BLaER1 treated with 17β-estradiol and CSF1 and Interleukin-3, amounts not matched to agents 10 nM and 100 nM (cell line): ENCODE data around the gene ILKAP.
A peak's percentile ranks its signal among the peaks of the same experiment; 100 is the strongest.

Source experiments
- H3K27ac ChIP-seq, 11 experiments: shearing (Covaris generic); formaldehyde crosslinking; 2 replicates each; pipeline ENCODE4 v1.8.1; 2022
- H3K27me3 ChIP-seq, 11 experiments: shearing (Covaris generic); formaldehyde crosslinking; 2 replicates each; pipeline ENCODE4 v1.8.1; 2022
- H3K36me3 ChIP-seq, 11 experiments: shearing (Covaris generic); formaldehyde crosslinking; 2 replicates each; pipeline ENCODE4 v1.8.1; 2022
- H3K4me1 ChIP-seq, 10 experiments: shearing (Covaris generic); formaldehyde crosslinking; 2 replicates each; pipeline ENCODE4 v1.8.1; 2022
- H3K4me2 ChIP-seq, 11 experiments: shearing (Covaris generic); formaldehyde crosslinking; 2 replicates each; pipeline ENCODE4 v1.8.1; 2022
- H3K4me3 ChIP-seq, 10 experiments: shearing (Covaris generic); formaldehyde crosslinking; 2 replicates each; pipeline ENCODE4 v1.8.1; 2022
- H3K9ac ChIP-seq, 11 experiments: shearing (Covaris generic); formaldehyde crosslinking; 2 replicates each; pipeline ENCODE4 v1.8.1; 2022
- H3K9me3 ChIP-seq, 11 experiments: shearing (Covaris generic); formaldehyde crosslinking; replicated peaks in 1 of 11; 2 replicates each; pipeline ENCODE4 v1.8.1; 2022
- H4K20me1 ChIP-seq, 11 experiments: shearing (Covaris generic); formaldehyde crosslinking; 2 replicates each; pipeline ENCODE4 v1.8.1; 2022
- Cebpa-rat ChIP-seq, 11 experiments: shearing (Covaris generic); IDR thresholded peaks; 2 replicates each; pipeline ENCODE4 v1.8.1; 2022

Gene ILKAP

GRCh38 chr2:238202326-238203093 is 985 bp downstream of the ILKAP start:
- Histone ChIP-seq H3K27ac (peak overlapping the region; percentile 90 to 99 (median 96)), H4K20me1 (peaks cover 49 to 59% (median 57%) of the 10 kb centered on the region in 11 experiments), H3K4me2 (peak overlapping the region; percentile 88 to 98 (median 96)), H3K4me1 (peaks cover 30 to 43% (median 31%) of the 10 kb centered on the region in 10 experiments), H3K9ac (peak overlapping the region; percentile 94 to 99 (median 98)), H3K9me3 (no peaks in the 10 kb centered on the region), H3K27me3 (no peaks in the 10 kb centered on the region), H3K4me3 (peak overlapping the region; percentile 87 to 98 (median 98)), H3K36me3 (peaks cover 0 to 38% (median 6%) of the 10 kb centered on the region in 11 experiments; a peak in 9 of 22 replicates)
- no peak for TF ChIP-seq Cebpa-rat (IDR thresholded peaks at IDR 0.05)

GRCh38 chr2:238190445-238190844 is 13.1 kb downstream of the ILKAP start:
- Histone ChIP-seq H3K4me3 (no peak overlapping the region), H3K9me3 (no peaks in the 10 kb centered on the region), H4K20me1 (peaks cover 14 to 87% (median 40%) of the 10 kb centered on the region in 11 experiments; a peak in 20 of 22 replicates), H3K27ac (peak overlapping the region in 1 of 11 experiments; percentile 20; a peak in 1 of 22 replicates), H3K9ac (no peak overlapping the region), H3K4me2 (no peak overlapping the region), H3K4me1 (peaks cover 0 to 33% (median 26%) of the 10 kb centered on the region in 10 experiments; a peak in 16 of 20 replicates), H3K36me3 (peaks cover 95 to 100% (median 99%) of the 10 kb centered on the region in 11 experiments), H3K27me3 (no peaks in the 10 kb centered on the region)
- no peak for TF ChIP-seq Cebpa-rat (IDR thresholded peaks at IDR 0.05)

GRCh38 chr2:238187618-238188548 is 15.6 kb downstream of the ILKAP start:
- Histone ChIP-seq H3K27me3 (no peaks in the 10 kb centered on the region), H4K20me1 (peaks cover 11 to 62% (median 29%) of the 10 kb centered on the region in 11 experiments; a peak in 15 of 22 replicates), H3K9me3 (no peaks in the 10 kb centered on the region), H3K9ac (peak overlapping the region in 3 of 11 experiments; percentile 30 to 54 (median 39); a peak in 3 of 22 replicates), H3K27ac (peak overlapping the region in 3 of 11 experiments; percentile 11 to 31 (median 26); a peak in 4 of 22 replicates), H3K4me2 (peak overlapping the region in 7 of 11 experiments; percentile 5 to 67 (median 59); a peak in 7 of 22 replicates), H3K4me3 (no peak overlapping the region), H3K4me1 (peaks cover 0 to 33% (median 26%) of the 10 kb centered on the region in 10 experiments; a peak in 16 of 20 replicates), H3K36me3 (peaks cover 98 to 100% (median 100%) of the 10 kb centered on the region in 11 experiments)
- TF ChIP-seq Cebpa-rat (IDR thresholded peaks at IDR 0.05) = no peak

- peaks cover 100% of the 10 kb centered on the region in 11 experiments for H3K36me3 ChIP-seq
- H4K20me1 ChIP-seq = peaks cover 0 to 55% (median 18%) of the 10 kb centered on the region in 11 experiments; a peak in 13 of 22 replicates
- no peak overlapping the region for H3K4me3 ChIP-seq
- peaks cover 0 to 15% (median 10%) of the 10 kb centered on the region in 10 experiments; a peak in 14 of 20 replicates for H3K4me1 ChIP-seq
- no peak overlapping the region for H3K27ac ChIP-seq
- TF ChIP-seq Cebpa-rat (IDR thresholded peaks at IDR 0.05) = no peak
- H3K9ac ChIP-seq = no peak overlapping the region
- no peaks in the 10 kb centered on the region for H3K27me3 ChIP-seq
- H3K4me2 ChIP-seq = no peak overlapping the region
- no peaks in the 10 kb centered on the region for H3K9me3 ChIP-seq
These were observed 19.7 kb downstream of the ILKAP start for GRCh38 chr2:238183821-238184220.

GRCh38 chr2:238182362-238182761 is 21.1 kb downstream of the ILKAP start:
- Histone ChIP-seq H3K27me3 (no peaks in the 10 kb centered on the region), H3K4me3 (no peak overlapping the region), H3K36me3 (peaks cover 100% of the 10 kb centered on the region in 11 experiments), H3K4me1 (no peaks in the 10 kb centered on the region), H4K20me1 (peaks cover 0 to 42% (median 8%) of the 10 kb centered on the region in 11 experiments; a peak in 13 of 22 replicates), H3K9me3 (no peaks in the 10 kb centered on the region), H3K27ac (no peak overlapping the region), H3K9ac (no peak overlapping the region), H3K4me2 (no peak overlapping the region)
- TF ChIP-seq Cebpa-rat (IDR thresholded peaks at IDR 0.05) = no peak

GRCh38 chr2:238180554-238180953 is 22.9 kb downstream of the ILKAP start:
- no peaks in the 10 kb centered on the region for H3K4me1 ChIP-seq
- peaks cover 0 to 42% (median 0%) of the 10 kb centered on the region in 11 experiments; a peak in 10 of 22 replicates for H4K20me1 ChIP-seq
- no peaks in the 10 kb centered on the region for H3K9me3 ChIP-seq
- H3K27ac ChIP-seq = no peak overlapping the region
- H3K36me3 ChIP-seq = peaks cover 97 to 100% (median 99%) of the 10 kb centered on the region in 11 experiments
- H3K4me2 ChIP-seq = no peak overlapping the region
- no peak overlapping the region for H3K4me3 ChIP-seq
- no peaks in the 10 kb centered on the region for H3K27me3 ChIP-seq
- no peak for TF ChIP-seq Cebpa-rat (IDR thresholded peaks at IDR 0.05)
- H3K9ac ChIP-seq = no peak overlapping the region

GRCh38 chr2:238176613-238177012 is 26.9 kb downstream of the ILKAP start:
- Histone ChIP-seq H3K36me3 (peaks cover 96 to 100% (median 99%) of the 10 kb centered on the region in 11 experiments), H3K4me2 (no peak overlapping the region), H3K27ac (no peak overlapping the region), H3K9ac (no peak overlapping the region), H3K9me3 (no peaks in the 10 kb centered on the region), H4K20me1 (peaks cover 0 to 28% (median 0%) of the 10 kb centered on the region in 11 experiments; a peak in 4 of 22 replicates), H3K4me3 (no peak overlapping the region), H3K27me3 (no peaks in the 10 kb centered on the region), H3K4me1 (peaks cover 0 to 18% (median 6%) of the 10 kb centered on the region in 10 experiments; a peak in 14 of 20 replicates)
- TF ChIP-seq Cebpa-rat (IDR thresholded peaks at IDR 0.05) = no peak

GRCh38 chr2:238174701-238175100 is 28.8 kb downstream of the ILKAP start:
- Histone ChIP-seq H3K27ac (peak overlapping the region in 2 of 11 experiments; percentile 22 to 95; a peak in 1 of 22 replicates), H3K36me3 (peaks cover 92 to 99% (median 96%) of the 10 kb centered on the region in 11 experiments), H4K20me1 (peaks cover 0 to 33% (median 0%) of the 10 kb centered on the region in 11 experiments; a peak in 6 of 22 replicates), H3K4me2 (no peak overlapping the region), H3K9ac (no peak overlapping the region), H3K9me3 (no peaks in the 10 kb centered on the region), H3K4me1 (peaks cover 13 to 37% (median 25%) of the 10 kb centered on the region in 10 experiments), H3K27me3 (no peaks in the 10 kb centered on the region), H3K4me3 (no peak overlapping the region)
- no peak for TF ChIP-seq Cebpa-rat (IDR thresholded peaks at IDR 0.05)
